MM.1S (cell line): ENCODE results near the gene ITGB5.

ENCODE experiments used
- EZH2 ChIP-seq: fragments of 300-600 bp; sonication (generic); optimal IDR thresholded peaks from 2 replicates; pipeline ENCODE3; 2017; ENCODE audit warnings: low read depth, mild to moderate bottlenecking, antibody characterized with exemption, low read length, mixed read lengths
- EZH2phosphoT487 ChIP-seq: fragments of 300-600 bp; sonication (generic); IDR thresholded peaks from 2 replicates; pipeline ENCODE4 v1.6.1; 2018; ENCODE audit warnings: antibody characterized with exemption, low read length
- TF ChIP-seq, protein P1 (sequence below): fragments of 300-600 bp; sonication (generic); IDR thresholded peaks from 2 replicates; pipeline ENCODE4 v1.5.1; 2016; ENCODE audit warnings: antibody characterized with exemption, low read length, mixed read lengths

DNA sequence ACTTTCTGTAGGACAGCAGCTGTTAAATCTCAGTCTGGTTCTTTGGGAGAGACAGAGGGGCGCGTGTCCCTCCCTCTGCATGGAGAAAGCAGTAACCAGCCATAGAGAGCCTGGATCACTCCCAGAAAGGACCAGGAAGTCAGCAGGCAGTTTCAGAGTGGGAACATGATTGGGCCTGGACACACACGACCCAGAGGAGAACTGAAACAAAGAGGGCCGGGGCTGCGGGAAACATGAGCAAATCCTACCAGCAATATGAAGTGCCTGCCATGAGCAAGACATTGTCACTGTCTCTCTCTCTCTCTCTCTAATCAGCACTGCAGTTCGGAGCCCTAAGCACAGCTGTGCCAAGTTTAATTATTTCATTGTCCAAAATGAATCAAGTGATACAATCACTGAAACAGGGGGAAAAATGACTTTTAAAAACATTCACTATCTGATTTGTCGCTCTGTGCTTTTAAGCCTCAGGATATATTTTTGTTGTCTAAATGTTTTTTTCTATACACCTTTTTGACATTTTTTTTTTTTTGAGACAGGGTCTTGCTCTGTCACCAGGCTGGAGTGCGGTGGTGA lies 29.8 kb upstream of the ITGB5 start:
- TF ChIP-seq, protein P1, sequence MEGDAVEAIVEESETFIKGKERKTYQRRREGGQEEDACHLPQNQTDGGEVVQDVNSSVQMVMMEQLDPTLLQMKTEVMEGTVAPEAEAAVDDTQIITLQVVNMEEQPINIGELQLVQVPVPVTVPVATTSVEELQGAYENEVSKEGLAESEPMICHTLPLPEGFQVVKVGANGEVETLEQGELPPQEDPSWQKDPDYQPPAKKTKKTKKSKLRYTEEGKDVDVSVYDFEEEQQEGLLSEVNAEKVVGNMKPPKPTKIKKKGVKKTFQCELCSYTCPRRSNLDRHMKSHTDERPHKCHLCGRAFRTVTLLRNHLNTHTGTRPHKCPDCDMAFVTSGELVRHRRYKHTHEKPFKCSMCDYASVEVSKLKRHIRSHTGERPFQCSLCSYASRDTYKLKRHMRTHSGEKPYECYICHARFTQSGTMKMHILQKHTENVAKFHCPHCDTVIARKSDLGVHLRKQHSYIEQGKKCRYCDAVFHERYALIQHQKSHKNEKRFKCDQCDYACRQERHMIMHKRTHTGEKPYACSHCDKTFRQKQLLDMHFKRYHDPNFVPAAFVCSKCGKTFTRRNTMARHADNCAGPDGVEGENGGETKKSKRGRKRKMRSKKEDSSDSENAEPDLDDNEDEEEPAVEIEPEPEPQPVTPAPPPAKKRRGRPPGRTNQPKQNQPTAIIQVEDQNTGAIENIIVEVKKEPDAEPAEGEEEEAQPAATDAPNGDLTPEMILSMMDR, result no peak
- no peak for TF ChIP-seq EZH2
- TF ChIP-seq EZH2phosphoT487, result no peak
